Raji (cell line): Measurements from ENCODE around the gene CCDC137.

Experiments used
- POLR2A ChIP-seq: IDR thresholded peaks from 2 replicates; pipeline ENCODE4 v1.6.1; 2011; ENCODE audit warnings: low read depth, low read length, control low read depth; ENCODE audit not compliant: insufficient read depth

CCDC137 gene

GRCh38 chr17:81646869-81647600, 19.5 kb upstream of the CCDC137 start:
- TF ChIP-seq POLR2A, result no peak

DNA sequence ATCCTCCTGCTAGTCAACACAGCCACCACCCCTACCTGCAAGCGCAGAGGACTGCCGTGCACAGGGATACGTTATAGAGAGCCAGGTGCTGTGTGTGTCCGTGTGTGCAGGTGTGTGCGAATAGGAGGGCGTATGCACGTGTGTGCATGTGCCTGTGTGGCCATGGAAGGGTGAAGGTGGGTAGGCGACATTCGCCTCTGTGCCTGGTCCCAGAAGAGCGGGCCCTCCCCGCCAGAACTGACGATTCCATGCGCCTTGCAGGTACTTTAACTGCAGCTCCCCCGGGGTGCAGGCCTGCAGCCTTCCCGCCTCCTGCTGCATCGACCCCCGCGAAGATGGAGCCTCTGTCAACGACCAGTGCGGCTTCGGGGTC, 18.9 kb upstream of the CCDC137 start:
- no peak for TF ChIP-seq POLR2A

GRCh38 chr17:81648013-81648706, 18.4 kb upstream of the CCDC137 start:
- no peak for TF ChIP-seq POLR2A

DNA sequence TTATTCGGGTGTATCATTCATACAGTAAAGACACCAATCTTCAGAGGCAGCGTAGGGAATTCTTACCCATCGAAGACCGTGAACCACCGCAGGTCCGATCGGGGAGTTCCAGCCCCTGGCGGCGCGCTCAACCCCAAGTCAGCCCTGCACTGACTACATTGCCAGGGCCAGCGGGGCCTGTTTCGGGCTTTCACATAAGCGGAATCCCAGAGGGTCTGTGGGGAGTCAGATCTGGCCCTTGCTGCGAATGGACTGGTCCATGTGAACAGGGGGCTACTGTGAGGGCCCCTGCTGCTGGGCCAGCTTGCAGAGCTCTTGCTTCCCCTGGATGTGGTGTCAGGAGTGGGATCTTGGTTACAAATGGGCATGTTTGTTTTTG, 17.8 kb upstream of the CCDC137 start:
- no peak for TF ChIP-seq POLR2A

- no peak for TF ChIP-seq POLR2A
These were observed 15.6 kb upstream of the CCDC137 start for GRCh38 chr17:81650951-81651350.

GRCh38 chr17:81651692-81652091, 14.8 kb upstream of the CCDC137 start:
- TF ChIP-seq POLR2A, result no peak

DNA sequence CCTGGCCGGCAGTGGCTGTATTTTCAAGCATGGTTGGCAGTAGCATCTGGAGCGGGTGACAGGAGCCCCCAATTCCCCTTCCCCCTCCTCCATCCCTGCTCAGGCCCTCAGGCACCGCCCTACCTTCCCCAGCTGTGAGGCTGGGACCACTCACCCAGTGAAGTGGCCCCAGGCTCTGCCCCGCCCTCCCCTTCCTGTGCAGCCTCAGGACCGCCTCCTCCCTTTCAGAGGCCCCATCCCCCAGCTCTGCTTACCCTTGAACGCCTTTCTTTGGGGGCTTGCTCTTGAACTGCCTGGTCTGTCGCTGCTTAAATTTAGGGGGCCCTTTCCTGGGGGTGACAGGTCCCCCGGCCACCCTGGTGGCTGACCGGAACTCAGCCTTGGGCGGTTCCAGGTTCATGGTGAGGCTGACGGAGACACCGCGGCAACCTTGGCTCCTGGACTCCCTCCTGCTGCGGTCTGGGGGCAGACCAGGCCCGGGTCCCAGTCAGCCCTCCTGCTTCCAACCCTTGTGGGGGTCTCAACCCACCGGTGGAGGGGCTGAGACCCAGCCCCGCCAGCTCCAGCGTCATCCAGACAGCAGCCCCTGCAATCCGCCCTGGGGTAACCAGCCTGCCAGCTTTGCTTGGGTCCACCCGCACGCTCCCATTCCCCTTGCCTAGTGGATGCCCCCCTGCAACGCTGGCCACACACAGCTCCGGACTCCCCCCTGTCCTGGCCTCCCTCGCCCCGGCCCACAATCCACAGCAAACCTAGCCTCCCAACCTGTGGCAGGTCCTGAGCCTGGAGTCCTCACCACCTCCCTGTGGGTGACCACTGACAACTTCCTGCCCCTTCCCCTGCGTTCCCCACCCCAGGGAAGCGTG, 13.4 kb upstream of the CCDC137 start:
- no peak for TF ChIP-seq POLR2A

GRCh38 chr17:81655378-81656117, 11.0 kb upstream of the CCDC137 start:
- no peak for TF ChIP-seq POLR2A

GRCh38 chr17:81656118-81656743, 10.3 kb upstream of the CCDC137 start, which contains the start of gene PDE6G:
PDE6G (minus strand) TSS chr17:81656542; CDS start chr17:81653305, 3,237 bp downstream.
- TF ChIP-seq POLR2A, result no peak

DNA sequence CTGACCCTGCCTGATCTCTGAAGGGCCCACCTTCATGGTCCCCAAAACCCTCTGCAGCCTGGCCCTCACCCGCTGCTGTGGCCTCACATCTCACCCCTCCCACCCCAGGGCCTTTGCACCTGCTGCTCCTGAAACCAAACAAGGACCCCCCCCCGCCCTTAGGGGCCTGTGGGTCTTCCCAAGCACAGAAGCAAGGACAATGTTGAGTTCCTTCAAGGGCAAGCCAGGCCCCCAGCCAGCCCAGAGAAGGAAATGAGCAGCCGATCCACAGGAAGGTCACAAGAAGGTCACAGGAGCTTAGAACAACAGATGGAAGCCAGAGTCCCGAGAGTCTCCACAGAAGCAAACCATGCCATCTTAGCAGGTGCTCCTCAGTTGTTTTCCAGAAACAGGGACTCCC, 9.7 kb upstream of the CCDC137 start:
- no peak for TF ChIP-seq POLR2A

DNA sequence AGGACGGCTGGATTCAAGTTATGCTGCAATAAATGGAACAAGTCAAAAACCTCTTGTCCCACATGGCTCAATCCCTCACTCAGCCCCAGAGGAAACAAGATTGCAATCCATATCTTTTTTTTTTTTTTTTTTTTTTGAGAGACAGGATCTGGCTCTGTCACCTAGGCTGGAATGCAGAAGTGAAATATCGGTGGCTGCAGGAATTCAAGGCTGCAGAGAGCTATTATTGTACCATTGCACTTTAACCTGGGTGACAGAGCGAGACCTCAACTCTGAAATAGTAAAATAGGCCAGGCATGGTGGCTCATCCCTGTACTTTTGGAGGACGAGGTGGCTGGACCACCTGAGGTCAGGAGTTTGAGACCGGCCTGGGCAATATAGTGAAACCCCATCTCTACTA, 7.5 kb upstream of the CCDC137 start:
- TF ChIP-seq POLR2A, result no peak

DNA sequence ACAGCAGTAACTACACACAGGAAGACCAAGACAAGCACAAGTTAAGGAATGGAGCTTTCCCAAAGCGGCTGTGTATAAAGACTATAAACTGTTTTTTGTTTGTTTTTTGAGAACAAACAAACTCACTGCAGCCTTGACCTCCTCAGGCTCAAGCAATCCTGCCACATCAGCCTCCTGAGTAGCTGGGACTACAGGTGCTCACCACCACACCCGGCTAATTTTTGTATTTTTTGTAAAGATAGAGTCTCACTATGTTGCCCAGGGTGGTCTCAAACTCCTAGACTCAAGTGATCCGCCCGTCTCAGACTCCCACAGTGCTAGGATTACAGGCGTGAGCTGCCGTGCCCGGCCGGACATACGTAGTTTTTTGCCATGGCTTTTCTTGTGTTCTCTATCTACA, 6.1 kb upstream of the CCDC137 start:
- TF ChIP-seq POLR2A, result no peak

DNA sequence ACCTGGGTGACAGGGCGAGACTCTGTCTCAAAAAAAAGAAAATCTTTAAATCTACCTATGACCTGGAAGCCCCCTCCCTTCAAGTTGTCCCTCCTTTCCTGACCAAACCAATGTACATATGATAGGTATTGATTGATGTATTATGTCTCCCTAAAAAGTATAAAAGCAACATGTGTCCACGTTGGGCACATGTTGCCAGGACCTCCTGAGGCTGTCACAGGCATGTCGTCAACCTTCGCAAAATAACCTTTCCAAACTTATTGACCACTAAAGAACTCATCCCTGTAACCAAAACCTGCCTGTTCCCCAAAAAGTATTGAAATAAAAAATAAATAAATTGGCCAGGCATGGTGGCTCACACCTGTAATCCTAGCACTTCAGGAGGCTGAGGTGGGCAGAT, 4.5 kb upstream of the CCDC137 start:
- no peak for TF ChIP-seq POLR2A

GRCh38 chr17:81664051-81664470, 2.5 kb upstream of the CCDC137 start:
- no peak; the same call in 1 of the 2 replicates for TF ChIP-seq POLR2A
